Measurements from ENCODE around the gene CDC42BPB.

DNA sequence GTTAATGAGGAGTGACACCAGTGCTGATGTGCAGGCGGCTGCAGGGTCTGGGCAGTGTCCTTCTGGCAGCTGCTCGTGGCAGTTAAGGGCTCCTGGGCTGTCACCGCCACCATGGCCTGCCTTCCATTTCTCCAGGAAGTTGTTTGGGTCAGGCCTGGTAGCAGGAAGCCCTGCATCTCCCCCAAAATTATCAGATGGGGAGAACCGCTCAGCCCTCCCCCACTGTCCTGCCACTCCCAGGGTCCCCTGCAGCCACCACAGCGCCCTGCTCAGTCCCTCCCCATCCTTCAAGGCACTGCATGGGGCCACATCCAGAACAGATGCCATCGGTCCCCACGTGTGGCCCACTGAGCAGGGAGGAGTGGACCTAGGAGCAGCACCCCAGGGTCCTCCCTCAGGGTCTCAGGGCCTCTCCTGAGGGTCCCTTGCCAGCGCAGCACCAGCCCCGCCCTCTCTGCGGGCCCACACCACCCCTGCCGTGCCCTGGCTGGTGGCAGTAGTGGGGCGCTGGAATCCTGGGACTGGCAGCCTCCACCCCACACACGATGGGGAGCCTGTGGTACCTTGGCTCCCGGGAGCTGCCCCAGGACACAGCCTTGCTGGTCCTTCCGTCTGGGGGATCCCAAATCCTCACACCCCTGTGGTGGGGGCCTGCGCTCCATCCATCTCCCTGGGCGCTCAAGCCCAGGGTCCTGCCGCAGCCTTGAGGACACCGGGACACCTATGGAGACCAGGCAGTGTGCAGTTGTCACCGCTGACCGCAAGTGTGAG, 145.2 kb downstream of the CDC42BPB start:
- TF ChIP-seq, protein P1, sequence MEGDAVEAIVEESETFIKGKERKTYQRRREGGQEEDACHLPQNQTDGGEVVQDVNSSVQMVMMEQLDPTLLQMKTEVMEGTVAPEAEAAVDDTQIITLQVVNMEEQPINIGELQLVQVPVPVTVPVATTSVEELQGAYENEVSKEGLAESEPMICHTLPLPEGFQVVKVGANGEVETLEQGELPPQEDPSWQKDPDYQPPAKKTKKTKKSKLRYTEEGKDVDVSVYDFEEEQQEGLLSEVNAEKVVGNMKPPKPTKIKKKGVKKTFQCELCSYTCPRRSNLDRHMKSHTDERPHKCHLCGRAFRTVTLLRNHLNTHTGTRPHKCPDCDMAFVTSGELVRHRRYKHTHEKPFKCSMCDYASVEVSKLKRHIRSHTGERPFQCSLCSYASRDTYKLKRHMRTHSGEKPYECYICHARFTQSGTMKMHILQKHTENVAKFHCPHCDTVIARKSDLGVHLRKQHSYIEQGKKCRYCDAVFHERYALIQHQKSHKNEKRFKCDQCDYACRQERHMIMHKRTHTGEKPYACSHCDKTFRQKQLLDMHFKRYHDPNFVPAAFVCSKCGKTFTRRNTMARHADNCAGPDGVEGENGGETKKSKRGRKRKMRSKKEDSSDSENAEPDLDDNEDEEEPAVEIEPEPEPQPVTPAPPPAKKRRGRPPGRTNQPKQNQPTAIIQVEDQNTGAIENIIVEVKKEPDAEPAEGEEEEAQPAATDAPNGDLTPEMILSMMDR (optimal IDR thresholded peaks at IDR 0.05 in 1 of 3, IDR thresholded peaks at IDR 0.05 in 1 of 3, conservative IDR thresholded peaks at IDR 0.05 in 1 of 3; ENCODE audit: extremely low read depth in 1 of 3, insufficient read depth in 2 of 3, low read length in 3 of 3) = no peak
- no peak for TF ChIP-seq EZH2 (IDR thresholded peaks at IDR 0.05; ENCODE audit: low read length)
